Ishikawa (cell line): ENCODE results near the gene MTFP1.
A peak's percentile ranks its signal among the peaks of the same experiment; 100 is the strongest.

Experiments used
- CEBPB ChIP-seq: IDR thresholded peaks from 2 replicates; pipeline ENCODE4 v1.6.1; 2012
- CREB1 ChIP-seq: IDR thresholded peaks from 2 replicates; pipeline ENCODE4 v1.6.1; 2012; ENCODE audit warnings: low read depth
- EGR1 ChIP-seq: IDR thresholded peaks from 2 replicates; pipeline ENCODE4 v1.6.1; 2012
- EP300 ChIP-seq: IDR thresholded peaks from 2 replicates; pipeline ENCODE4 v1.6.1; 2012; ENCODE audit warnings: borderline replicate concordance
- FOXM1 ChIP-seq: IDR thresholded peaks from 2 replicates; pipeline ENCODE4 v1.6.1; 2012; ENCODE audit warnings: low read depth, borderline replicate concordance
- MAX ChIP-seq: IDR thresholded peaks from 2 replicates; pipeline ENCODE4 v1.6.1; 2012
- NFIC ChIP-seq: IDR thresholded peaks from 2 replicates; pipeline ENCODE4 v1.6.1; 2012
- RAD21 ChIP-seq: IDR thresholded peaks from 2 replicates; pipeline ENCODE4 v1.6.1; 2012; ENCODE audit warnings: low read depth
- REST ChIP-seq: IDR thresholded peaks from 2 replicates; pipeline ENCODE4 v1.6.1; 2012; ENCODE audit warnings: low read depth, mild to moderate bottlenecking
- TAF1 ChIP-seq: IDR thresholded peaks from 2 replicates; pipeline ENCODE4 v1.6.1; 2012; ENCODE audit warnings: low read depth, mild to moderate bottlenecking
- TCF12 ChIP-seq: IDR thresholded peaks from 2 replicates; pipeline ENCODE4 v1.6.1; 2012; ENCODE audit warnings: low read depth
- TEAD4 ChIP-seq: IDR thresholded peaks from 2 replicates; pipeline ENCODE4 v1.6.1; 2012
- USF1 ChIP-seq: IDR thresholded peaks from 2 replicates; pipeline ENCODE4 v1.6.1; 2012
- YY1 ChIP-seq: IDR thresholded peaks from 2 replicates; pipeline ENCODE4 v1.6.1; 2012; ENCODE audit warnings: low read depth
- ZBTB7A ChIP-seq: IDR thresholded peaks from 2 replicates; pipeline ENCODE4 v1.6.1; 2012; ENCODE audit warnings: low read depth

MTFP1 gene

GRCh38 chr22:30393322-30393680 lies 32.3 kb upstream of the MTFP1 start:
- TF ChIP-seq REST (no peak), MAX (0 out of 2 replicates have a peak, but pooled peaks have one; percentile 6), TCF12 (0 out of 2 replicates have a peak, but pooled peaks have one; percentile 15)

GRCh38 chr22:30393885-30394284 lies 31.7 kb upstream of the MTFP1 start:
- TF ChIP-seq EP300 (no peak), TAF1 (no peak), ZBTB7A (no peak), YY1 (no peak), CREB1 (no peak), REST (no peak), NFIC (no peak), TEAD4 (no peak), TCF12 (no peak), FOXM1 (no peak), MAX (no peak), CEBPB (no peak), USF1 (no peak), RAD21 (no peak)

- TF ChIP-seq CREB1 (no peak), USF1 (no peak), TEAD4 (no peak), MAX (peak; percentile 30; the same call in 1 of the 2 replicates), FOXM1 (no peak), RAD21 (no peak), TAF1 (no peak), EP300 (no peak), NFIC (peak; percentile 60), YY1 (peak; percentile 18; the same call in 1 of the 2 replicates), REST (peak; percentile 44; the same call in 1 of the 2 replicates), TCF12 (no peak), EGR1 (no peak), CEBPB (no peak), ZBTB7A (no peak)
These were observed 28.5 kb upstream of the MTFP1 start, which contains the start of gene SEC14L2 for GRCh38 chr22:30396871-30397655. Gene SEC14L2, plus strand, starts transcription at chr22:30397018. Its CDS starts 99 bp downstream, at chr22:30397117.
